ENCODE results near the gene TNNT2.

Gene TNNT2

GRCh38 chr1:201320168-201320788 lies 57.2 kb downstream of the TNNT2 start:
- in situ Hi-C loops (cut with MboI; ENCODE audit: low sequenced_read_pairs), result no loop called here

- in situ Hi-C loops (cut with MboI; ENCODE audit: low sequenced_read_pairs), result no loop called here
Measured at GRCh38 chr1:201319631-201320030, 57.8 kb downstream of the TNNT2 start.

GRCh38 chr1:201318504-201319340 lies 58.8 kb downstream of the TNNT2 start:
- in situ Hi-C loops (cut with MboI; ENCODE audit: low sequenced_read_pairs), result no loop called here

GRCh38 chr1:201317551-201317950 lies 59.9 kb downstream of the TNNT2 start:
- in situ Hi-C loops (cut with MboI; ENCODE audit: low sequenced_read_pairs), result no loop called here

GRCh38 chr1:201316556-201316955 lies 60.9 kb downstream of the TNNT2 start:
- in situ Hi-C loops (cut with MboI; ENCODE audit: low sequenced_read_pairs), result no loop called here

GRCh38 chr1:201313086-201313485 lies 64.4 kb downstream of the TNNT2 start:
- in situ Hi-C loops (cut with MboI; ENCODE audit: low sequenced_read_pairs), result no loop called here

- in situ Hi-C loops (cut with MboI; ENCODE audit: low sequenced_read_pairs), result no loop called here
Measured at GRCh38 chr1:201312298-201312697, 65.2 kb downstream of the TNNT2 start.

GRCh38 chr1:201311356-201312011 lies 66.0 kb downstream of the TNNT2 start:
- in situ Hi-C loops (cut with MboI; ENCODE audit: low sequenced_read_pairs), result no loop called here

GRCh38 chr1:201310986-201311355 lies 66.5 kb downstream of the TNNT2 start:
- in situ Hi-C loops (cut with MboI; ENCODE audit: low sequenced_read_pairs), result no loop called here

- in situ Hi-C loops (cut with MboI; ENCODE audit: low sequenced_read_pairs), result no loop called here
Measured at GRCh38 chr1:201310251-201310985, 67.1 kb downstream of the TNNT2 start.

GRCh38 chr1:201309416-201309815 lies 68.1 kb downstream of the TNNT2 start:
- in situ Hi-C loops (cut with MboI; ENCODE audit: low sequenced_read_pairs), result no loop called here
